GM13977 (cell line): ENCODE measurements around the gene JUND.

Experiments
- DNase-seq: peaks from one replicate; pipeline ENCODE4 v3.0.0; 2012; ENCODE audit warnings: low spot score
- CTCF ChIP-seq: IDR thresholded peaks from 2 replicates; pipeline ENCODE4 v1.5.1; 2012; ENCODE audit warnings: mild to moderate bottlenecking, control low read depth; ENCODE audit not compliant: insufficient read depth; ENCODE audit errors: extremely low read depth, missing control alignments
- in situ Hi-C: fragments of 300-500 bp; cut with MboI; formaldehyde crosslinking; loops from one replicate; pipeline ENCODE4 v1.12.0; 2022; ENCODE audit warnings: low sequenced_read_pairs, low pct_unique_long_range_greater_than_20kb, mixed read lengths, inconsistent platforms; ENCODE audit not compliant: unreplicated experiment

The JUND gene

GRCh38 chr19:18317961-18318800 lies 36.8 kb upstream of the JUND start:
- TF ChIP-seq CTCF, result no peak
- in situ Hi-C loops, result no loop called here
- DNase-seq, result no peak

GRCh38 chr19:18313398-18313797 lies 32.0 kb upstream of the JUND start:
- TF ChIP-seq CTCF, result no peak
- DNase-seq, result no peak
- in situ Hi-C loops, result no loop called here

DNA sequence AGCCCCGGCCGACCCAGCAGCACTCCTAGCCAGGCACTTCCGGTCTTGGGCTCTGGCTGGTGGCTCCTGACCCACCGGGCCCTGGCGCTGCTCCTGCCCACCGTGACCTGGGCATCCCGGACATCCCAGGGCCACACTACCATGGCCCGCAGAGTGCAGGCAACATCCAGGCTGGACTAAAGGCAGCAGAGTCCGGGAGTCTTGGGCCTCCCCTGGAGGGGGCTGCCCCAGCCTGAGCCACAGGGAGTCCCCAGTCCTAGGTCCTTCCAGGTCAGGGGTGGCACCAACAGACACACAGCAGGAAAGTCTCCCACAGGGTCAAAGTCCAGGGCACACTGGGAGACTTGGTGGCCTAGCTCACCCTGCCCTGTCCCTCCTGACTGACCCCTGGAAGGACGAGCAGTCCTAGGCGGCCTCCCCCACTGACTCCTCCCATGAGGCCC lies 30.7 kb upstream of the JUND start:
- in situ Hi-C loops, result no loop called here
- TF ChIP-seq CTCF, result no peak
- DNase-seq, result peak; percentile 9

DNA sequence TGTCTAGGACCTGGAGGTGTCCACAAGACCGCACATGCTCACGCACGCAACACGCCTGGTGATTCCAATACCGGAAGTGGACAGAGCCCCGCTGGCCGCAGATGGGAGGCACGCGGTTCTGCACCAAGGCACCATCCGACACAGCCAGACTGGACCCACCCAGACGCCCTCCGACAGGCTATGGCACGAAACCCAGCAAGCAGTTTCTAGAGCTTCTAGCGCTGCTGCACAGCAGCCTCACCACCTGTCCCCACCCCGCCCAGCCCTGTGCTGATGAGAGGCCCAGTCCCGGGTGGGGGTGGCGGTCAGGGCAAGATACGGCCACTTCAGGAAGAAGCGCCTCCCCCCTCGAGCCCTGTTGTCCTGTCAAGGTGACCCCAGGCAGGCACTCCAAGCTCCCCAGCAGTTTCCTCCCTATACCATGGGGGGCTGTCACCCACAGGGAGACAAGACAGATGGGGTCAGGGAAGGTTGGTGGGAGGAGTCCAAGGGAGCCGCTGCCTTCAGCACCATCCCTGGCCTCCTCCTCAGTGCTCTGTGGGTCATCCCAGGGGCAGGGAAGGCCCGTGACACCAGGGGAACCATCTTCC lies 30.2 kb upstream of the JUND start:
- TF ChIP-seq CTCF, result no peak
- peak; percentile 7 for DNase-seq
- in situ Hi-C loops, result no loop called here

DNA sequence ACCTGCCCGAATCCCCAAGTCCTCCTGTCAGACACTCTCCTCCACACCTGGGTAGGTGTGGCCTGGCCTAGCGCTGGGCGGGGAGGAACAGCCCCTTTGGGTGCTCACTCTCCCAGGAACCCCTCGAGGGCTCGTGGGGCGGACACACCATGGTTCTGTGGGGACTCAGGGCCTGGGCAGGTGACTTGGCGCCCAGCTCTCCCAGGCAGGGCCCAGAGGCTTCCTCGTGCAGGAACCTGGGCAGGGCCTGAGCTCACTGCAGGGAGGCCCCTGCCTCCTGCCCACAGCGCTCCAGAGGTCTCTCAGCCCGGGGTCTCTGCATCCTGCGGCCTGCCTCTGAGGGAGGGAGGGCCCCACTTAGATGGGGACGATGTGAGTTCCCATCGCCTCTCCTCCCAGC lies 29.5 kb upstream of the JUND start:
- in situ Hi-C loops, result no loop called here
- peak; percentile 18 for DNase-seq
- no peak for TF ChIP-seq CTCF

DNA sequence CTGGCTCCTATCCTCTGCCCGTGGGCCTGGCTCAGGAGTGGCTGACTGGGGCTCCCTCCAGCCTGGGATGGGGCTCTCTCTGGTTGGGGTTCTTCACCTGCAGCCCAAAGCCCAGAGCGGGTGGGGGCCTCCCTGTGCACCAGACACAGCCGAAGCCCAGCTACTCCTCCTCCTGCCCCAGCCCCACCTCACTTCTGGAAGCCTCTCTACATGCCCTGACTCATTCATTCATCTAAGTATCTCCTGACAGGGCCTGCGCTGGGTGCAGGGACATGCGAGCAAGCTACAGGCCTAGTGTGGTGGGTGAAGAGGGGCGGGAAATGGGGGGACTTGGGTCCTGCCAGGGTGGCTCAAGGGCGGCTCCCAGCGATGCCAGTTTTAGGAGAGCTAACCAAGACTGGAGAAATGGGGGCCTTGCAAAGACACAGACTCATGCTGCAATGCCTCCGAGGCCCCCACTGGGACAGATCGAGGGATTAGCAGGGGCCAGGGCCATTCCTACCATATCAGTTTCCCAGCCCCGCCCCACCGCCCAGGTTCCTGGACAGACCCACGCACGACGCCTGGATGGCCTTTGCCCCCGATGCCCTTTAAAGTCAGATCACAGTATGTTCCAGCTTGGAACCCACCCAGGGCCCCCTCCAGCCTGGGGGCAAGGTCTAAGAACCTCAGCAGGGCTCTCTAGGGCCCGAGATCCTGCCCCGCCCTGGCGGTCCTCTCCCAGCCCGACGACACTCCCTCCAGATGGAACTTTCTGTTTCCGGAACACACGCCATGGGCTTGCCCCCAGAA lies 28.9 kb upstream of the JUND start:
- in situ Hi-C loops, result no loop called here
- no peak for TF ChIP-seq CTCF
- peak; percentile 10 for DNase-seq
